Measurements from ENCODE around the gene NMNAT3. TPM values are rescaled to one million over a fixed set of nuclear protein-coding genes. Genes with fewer than 3 reads are reported as not detected.

The NMNAT3 gene
- total and polyA plus RNA-seq, 5 donors from 2014 or later, result 1.5 to 5.7 (median 2.8) TPM

DNA sequence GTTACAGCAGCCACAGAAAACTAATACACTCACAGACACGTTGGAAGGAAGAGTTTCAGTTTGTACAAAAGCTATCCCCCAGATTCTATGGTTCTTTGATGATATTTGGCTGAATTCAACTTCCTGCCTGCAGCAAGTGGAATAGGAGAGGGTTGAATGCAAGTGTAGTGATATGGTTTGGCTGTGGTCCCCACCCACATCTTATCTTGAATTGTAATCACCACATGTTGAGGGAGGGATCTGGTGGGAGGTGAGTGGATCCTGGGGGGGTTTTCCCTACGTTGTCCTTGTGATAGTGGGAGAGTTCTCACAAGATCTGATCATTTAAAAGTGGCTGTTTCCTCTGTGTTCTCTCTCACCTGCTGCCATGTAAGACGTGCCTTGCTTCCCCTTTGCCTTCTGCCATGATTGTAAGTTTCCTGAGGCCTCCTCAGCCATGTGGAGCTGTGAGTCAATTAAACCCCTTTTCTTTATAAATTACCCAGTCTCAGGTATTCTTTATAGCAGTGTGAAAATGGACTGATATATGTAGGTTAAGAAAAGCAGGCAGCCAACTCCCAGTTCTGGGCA is 29.8 kb downstream of the NMNAT3 start:
- Histone ChIP-seq H3K4me3 (ENCODE audit: low read depth, low read length) (no peak overlapping the region), H3K9me3 (ENCODE audit: control insufficient read depth in 2 of 2, low read length in 2 of 2) (no peaks in the 10 kb centered on the region), H3K4me1 (ENCODE audit: control insufficient read depth, insufficient read depth, low read length, poor library complexity, severe bottlenecking) (no peaks in the 10 kb centered on the region), H3K27me3 (ENCODE audit: control insufficient read depth, insufficient read depth, low read length) (peaks cover 2% of the 10 kb centered on the region), H3K36me3 (ENCODE audit: control insufficient read depth, insufficient read depth, low read length) (no peaks in the 10 kb centered on the region), H3K27ac (ENCODE audit: insufficient read depth, low read length, poor library complexity, severe bottlenecking) (no peak overlapping the region)
- Mint-ChIP-seq H3K4me1 (peaks cover 0 to 3% (median 2%) of the 10 kb centered on the region in 4 donors), H3K27ac (peak overlapping the region in 1 of 3 donors; percentile 91), H3K9me3 (peaks cover 0 to 5% (median 0%) of the 10 kb centered on the region in 7 donors), H3K4me3 (no peak overlapping the region), H3K36me3 (no peaks in the 10 kb centered on the region), H3K27me3 (no peaks in the 10 kb centered on the region)
- ATAC-seq (ENCODE audit: low read depth in 2 of 2) (no peak), DNase-seq (no peak)

- Histone ChIP-seq H3K27ac (ENCODE audit: insufficient read depth, low read length, poor library complexity, severe bottlenecking) (no peak overlapping the region), H3K9me3 (ENCODE audit: control insufficient read depth in 2 of 2, low read length in 2 of 2) (no peaks in the 10 kb centered on the region), H3K4me3 (ENCODE audit: low read depth, low read length) (no peak overlapping the region), H3K36me3 (ENCODE audit: control insufficient read depth, insufficient read depth, low read length) (no peaks in the 10 kb centered on the region), H3K4me1 (ENCODE audit: control insufficient read depth, insufficient read depth, low read length, poor library complexity, severe bottlenecking) (no peaks in the 10 kb centered on the region), H3K27me3 (ENCODE audit: control insufficient read depth, insufficient read depth, low read length) (peaks cover 2% of the 10 kb centered on the region)
- peaks cover 0 to 5% (median 0%) of the 10 kb centered on the region in 7 donors for H3K9me3 Mint-ChIP-seq
- H3K27me3 Mint-ChIP-seq, result no peaks in the 10 kb centered on the region
- DNase-seq (no peak), ATAC-seq (ENCODE audit: low read depth in 2 of 2) (no peak)
- no peaks in the 10 kb centered on the region for H3K36me3 Mint-ChIP-seq
- no peak overlapping the region for H3K4me3 Mint-ChIP-seq
- no peak overlapping the region for H3K27ac Mint-ChIP-seq
- peaks cover 0 to 6% (median 5%) of the 10 kb centered on the region in 4 donors for H3K4me1 Mint-ChIP-seq
Measured at GRCh38 chr3:139646512-139646911, 31.3 kb downstream of the NMNAT3 start.

- Histone ChIP-seq H3K4me3 (ENCODE audit: low read depth, low read length) (no peak overlapping the region), H3K36me3 (ENCODE audit: control insufficient read depth, insufficient read depth, low read length) (no peaks in the 10 kb centered on the region), H3K27me3 (ENCODE audit: control insufficient read depth, insufficient read depth, low read length) (peaks cover 2% of the 10 kb centered on the region), H3K9me3 (ENCODE audit: control insufficient read depth in 2 of 2, low read length in 2 of 2) (no peaks in the 10 kb centered on the region), H3K27ac (ENCODE audit: insufficient read depth, low read length, poor library complexity, severe bottlenecking) (no peak overlapping the region), H3K4me1 (ENCODE audit: control insufficient read depth, insufficient read depth, low read length, poor library complexity, severe bottlenecking) (no peaks in the 10 kb centered on the region)
- Mint-ChIP-seq H3K27ac (no peak overlapping the region), H3K27me3 (no peaks in the 10 kb centered on the region), H3K4me1 (peaks cover 0 to 6% (median 5%) of the 10 kb centered on the region in 4 donors), H3K4me3 (no peak overlapping the region), H3K9me3 (peaks cover 0 to 5% (median 0%) of the 10 kb centered on the region in 7 donors), H3K36me3 (no peaks in the 10 kb centered on the region)
- DNase-seq, result peak in 1 of 3 donors; percentile 6
- ATAC-seq (ENCODE audit: low read depth in 2 of 2), result no peak
Measured at GRCh38 chr3:139642996-139643395, 34.8 kb downstream of the NMNAT3 start.

DNA sequence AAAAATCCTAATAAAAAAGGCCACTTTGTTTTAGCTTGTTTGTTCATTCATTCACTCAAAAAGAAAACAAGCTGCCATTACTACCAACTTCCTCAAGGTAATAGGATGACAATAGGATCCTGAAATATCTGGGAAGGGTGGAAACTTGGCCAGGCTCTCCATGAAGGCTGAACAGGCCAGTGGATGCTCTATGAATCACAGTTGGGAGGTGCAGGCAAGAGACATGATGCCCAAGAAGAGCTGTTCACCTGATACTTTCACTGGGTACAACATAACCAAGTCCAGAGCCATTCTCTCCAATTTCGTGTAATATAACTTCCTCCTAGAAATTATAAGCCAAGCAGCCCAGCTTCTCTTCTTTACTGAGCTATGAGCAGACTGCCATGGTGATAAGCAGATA is 37.3 kb downstream of the NMNAT3 start:
- H3K27me3 ChIP-seq (ENCODE audit: control insufficient read depth, insufficient read depth, low read length), result peaks cover 2% of the 10 kb centered on the region
- Mint-ChIP-seq H3K27me3 (no peaks in the 10 kb centered on the region), H3K36me3 (no peaks in the 10 kb centered on the region), H3K9me3 (peaks cover 0 to 5% (median 0%) of the 10 kb centered on the region in 7 donors), H3K4me3 (no peak overlapping the region), H3K4me1 (peaks cover 0 to 6% (median 5%) of the 10 kb centered on the region in 4 donors), H3K27ac (no peak overlapping the region)
- H3K36me3 ChIP-seq (ENCODE audit: control insufficient read depth, insufficient read depth, low read length), result no peaks in the 10 kb centered on the region
- ATAC-seq (ENCODE audit: low read depth in 2 of 2) (no peak), DNase-seq (no peak)
- no peaks in the 10 kb centered on the region for H3K9me3 ChIP-seq (ENCODE audit: control insufficient read depth in 2 of 2, low read length in 2 of 2)
- no peak overlapping the region for H3K4me3 ChIP-seq (ENCODE audit: low read depth, low read length)
- H3K4me1 ChIP-seq (ENCODE audit: control insufficient read depth, insufficient read depth, low read length, poor library complexity, severe bottlenecking), result no peaks in the 10 kb centered on the region
- H3K27ac ChIP-seq (ENCODE audit: insufficient read depth, low read length, poor library complexity, severe bottlenecking), result no peak overlapping the region

DNA sequence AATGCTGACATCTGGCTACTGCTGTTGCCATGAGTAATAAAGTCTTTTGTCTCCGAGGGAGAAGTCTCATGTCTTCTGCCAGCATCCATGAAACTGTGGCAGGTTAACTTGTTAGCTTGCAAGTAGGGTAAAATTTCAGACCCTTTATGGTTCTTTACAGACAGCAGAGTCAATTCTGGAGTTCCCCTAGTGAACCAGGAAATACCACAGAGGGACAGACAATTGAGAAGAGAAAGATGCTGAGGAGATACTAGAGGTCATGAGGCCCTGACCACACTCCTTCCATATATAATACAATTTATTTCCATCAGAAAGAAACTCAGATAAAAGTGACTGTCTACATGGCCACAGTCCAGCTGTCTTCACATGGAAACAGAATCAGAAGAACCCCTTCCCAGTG is 38.1 kb downstream of the NMNAT3 start:
- Histone ChIP-seq H3K27ac (ENCODE audit: insufficient read depth, low read length, poor library complexity, severe bottlenecking) (no peak overlapping the region), H3K27me3 (ENCODE audit: control insufficient read depth, insufficient read depth, low read length) (peaks cover 2% of the 10 kb centered on the region), H3K4me1 (ENCODE audit: control insufficient read depth, insufficient read depth, low read length, poor library complexity, severe bottlenecking) (no peaks in the 10 kb centered on the region), H3K9me3 (ENCODE audit: control insufficient read depth in 2 of 2, low read length in 2 of 2) (no peaks in the 10 kb centered on the region), H3K4me3 (ENCODE audit: low read depth, low read length) (no peak overlapping the region), H3K36me3 (ENCODE audit: control insufficient read depth, insufficient read depth, low read length) (no peaks in the 10 kb centered on the region)
- H3K27me3 Mint-ChIP-seq, result no peaks in the 10 kb centered on the region
- H3K27ac Mint-ChIP-seq, result no peak overlapping the region
- no peak overlapping the region for H3K4me3 Mint-ChIP-seq
- H3K9me3 Mint-ChIP-seq, result peaks cover 0 to 5% (median 0%) of the 10 kb centered on the region in 7 donors
- peaks cover 0 to 6% (median 5%) of the 10 kb centered on the region in 4 donors for H3K4me1 Mint-ChIP-seq
- ATAC-seq (ENCODE audit: low read depth in 2 of 2) (no peak), DNase-seq (no peak)
- H3K36me3 Mint-ChIP-seq, result no peaks in the 10 kb centered on the region

- ATAC-seq (ENCODE audit: low read depth in 2 of 2), result no peak
- H3K27me3 ChIP-seq (ENCODE audit: control insufficient read depth, insufficient read depth, low read length), result no peaks in the 10 kb centered on the region
- no peak overlapping the region for H3K4me3 ChIP-seq (ENCODE audit: low read depth, low read length)
- no peaks in the 10 kb centered on the region for H3K9me3 ChIP-seq (ENCODE audit: control insufficient read depth in 2 of 2, low read length in 2 of 2)
- no peak overlapping the region for H3K27ac Mint-ChIP-seq
- H3K36me3 ChIP-seq (ENCODE audit: control insufficient read depth, insufficient read depth, low read length), result no peaks in the 10 kb centered on the region
- no peak overlapping the region for H3K4me3 Mint-ChIP-seq
- no peaks in the 10 kb centered on the region for H3K36me3 Mint-ChIP-seq
- H3K4me1 ChIP-seq (ENCODE audit: control insufficient read depth, insufficient read depth, low read length, poor library complexity, severe bottlenecking), result no peaks in the 10 kb centered on the region
- no peaks in the 10 kb centered on the region for H3K27me3 Mint-ChIP-seq
- DNase-seq, result no peak
- H3K27ac ChIP-seq (ENCODE audit: insufficient read depth, low read length, poor library complexity, severe bottlenecking), result no peak overlapping the region
- H3K9me3 Mint-ChIP-seq, result peaks cover 0 to 2% (median 0%) of the 10 kb centered on the region in 7 donors
- peaks cover 0 to 6% (median 5%) of the 10 kb centered on the region in 4 donors for H3K4me1 Mint-ChIP-seq
Measured at GRCh38 chr3:139638518-139638917, 39.3 kb downstream of the NMNAT3 start.

- Mint-ChIP-seq H3K9me3 (peaks cover 0 to 2% (median 0%) of the 10 kb centered on the region in 7 donors), H3K4me3 (no peak overlapping the region), H3K27ac (no peak overlapping the region), H3K4me1 (no peaks in the 10 kb centered on the region), H3K36me3 (no peaks in the 10 kb centered on the region), H3K27me3 (no peaks in the 10 kb centered on the region)
- H3K36me3 ChIP-seq (ENCODE audit: control insufficient read depth, insufficient read depth, low read length), result no peaks in the 10 kb centered on the region
- H3K27me3 ChIP-seq (ENCODE audit: control insufficient read depth, insufficient read depth, low read length), result no peaks in the 10 kb centered on the region
- no peak for DNase-seq
- ATAC-seq (ENCODE audit: low read depth in 2 of 2), result no peak
- H3K9me3 ChIP-seq (ENCODE audit: control insufficient read depth in 2 of 2, low read length in 2 of 2), result no peaks in the 10 kb centered on the region
- no peak overlapping the region for H3K4me3 ChIP-seq (ENCODE audit: low read depth, low read length)
- no peak overlapping the region for H3K27ac ChIP-seq (ENCODE audit: insufficient read depth, low read length, poor library complexity, severe bottlenecking)
- no peaks in the 10 kb centered on the region for H3K4me1 ChIP-seq (ENCODE audit: control insufficient read depth, insufficient read depth, low read length, poor library complexity, severe bottlenecking)
Measured at GRCh38 chr3:139636511-139636910, 41.3 kb downstream of the NMNAT3 start.

DNA sequence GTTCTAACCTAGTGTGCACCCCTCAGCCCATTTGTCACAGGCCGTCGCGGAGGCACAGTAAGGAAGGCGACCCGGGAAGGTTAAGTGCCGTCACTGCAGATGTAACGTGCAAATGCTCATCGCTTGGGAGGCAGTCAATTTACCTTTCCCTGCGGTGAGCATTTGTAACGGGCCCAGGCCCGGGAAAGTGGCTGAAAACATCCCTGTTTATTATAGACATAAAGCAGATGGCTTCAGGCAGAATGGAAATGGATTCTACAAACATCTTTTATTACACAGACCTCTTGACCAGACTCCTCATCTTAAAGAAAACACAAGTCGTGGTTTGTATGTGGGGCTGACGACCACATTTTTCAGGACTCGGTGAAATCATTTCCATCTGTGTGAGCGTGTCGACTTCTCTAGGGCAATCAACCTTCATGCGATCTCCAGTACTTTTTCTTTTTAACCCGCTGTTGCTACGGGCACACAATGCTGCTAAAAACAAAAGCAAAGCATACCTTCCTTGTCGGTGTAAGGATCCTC is 43.6 kb downstream of the NMNAT3 start:
- DNase-seq, result no peak

More for the DNA sequence above, 43.6 kb downstream of the NMNAT3 start:
- Mint-ChIP-seq H3K36me3 (no peaks in the 10 kb centered on the region), H3K4me3 (no peak overlapping the region), H3K4me1 (no peaks in the 10 kb centered on the region), H3K27me3 (no peaks in the 10 kb centered on the region), H3K9me3 (peaks cover 0 to 2% (median 0%) of the 10 kb centered on the region in 7 donors), H3K27ac (no peak overlapping the region)
- no peak for ATAC-seq (ENCODE audit: low read depth in 2 of 2)
- no peaks in the 10 kb centered on the region for H3K4me1 ChIP-seq (ENCODE audit: control insufficient read depth, insufficient read depth, low read length, poor library complexity, severe bottlenecking)
- H3K36me3 ChIP-seq (ENCODE audit: control insufficient read depth, insufficient read depth, low read length), result no peaks in the 10 kb centered on the region
- no peaks in the 10 kb centered on the region for H3K27me3 ChIP-seq (ENCODE audit: control insufficient read depth, insufficient read depth, low read length)
- no peak overlapping the region for H3K27ac ChIP-seq (ENCODE audit: insufficient read depth, low read length, poor library complexity, severe bottlenecking)
- H3K9me3 ChIP-seq (ENCODE audit: control insufficient read depth in 2 of 2, low read length in 2 of 2), result no peaks in the 10 kb centered on the region
- no peak overlapping the region for H3K4me3 ChIP-seq (ENCODE audit: low read depth, low read length)

All from CD4-positive, CD25-positive, alpha-beta regulatory T cell (primary cell).